ENCODE results near the gene TCEA3.

The TCEA3 gene

DNA sequence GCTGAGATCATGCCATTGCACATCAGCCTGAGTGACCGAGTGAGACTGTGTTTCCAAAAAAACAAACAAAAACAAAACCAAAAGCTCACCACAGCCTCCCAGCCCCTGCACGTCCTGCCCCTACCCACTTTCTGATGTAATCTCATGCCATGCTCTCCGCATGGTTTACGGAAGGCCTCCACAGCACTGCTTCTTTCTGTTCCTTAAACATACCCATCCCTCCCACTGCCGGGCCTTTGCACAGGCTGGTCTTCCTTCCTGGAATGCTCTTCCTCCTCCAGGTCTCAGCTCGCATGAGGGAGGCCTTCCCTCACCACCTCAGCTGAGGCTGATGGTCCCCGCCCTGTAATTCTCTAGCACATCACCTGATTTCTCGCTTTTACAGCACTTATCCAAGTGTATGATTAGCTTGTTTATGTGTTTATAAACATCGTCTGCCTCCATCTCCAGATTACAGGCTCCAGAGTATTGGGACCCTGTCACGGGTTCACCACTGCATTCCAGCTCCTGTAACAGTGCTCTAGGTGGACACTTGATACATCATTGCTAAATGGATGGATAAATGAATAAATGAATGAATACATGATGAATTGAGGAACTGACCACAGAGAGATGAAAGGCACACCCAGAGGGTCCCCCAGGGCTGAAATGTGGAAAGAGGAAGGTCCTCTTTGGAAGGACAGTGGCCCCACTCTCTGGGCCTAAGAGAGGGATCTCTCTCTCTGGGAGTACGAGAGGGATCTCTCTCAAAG is 22.1 kb downstream of the TCEA3 start:
- TF ChIP-seq, protein P1, sequence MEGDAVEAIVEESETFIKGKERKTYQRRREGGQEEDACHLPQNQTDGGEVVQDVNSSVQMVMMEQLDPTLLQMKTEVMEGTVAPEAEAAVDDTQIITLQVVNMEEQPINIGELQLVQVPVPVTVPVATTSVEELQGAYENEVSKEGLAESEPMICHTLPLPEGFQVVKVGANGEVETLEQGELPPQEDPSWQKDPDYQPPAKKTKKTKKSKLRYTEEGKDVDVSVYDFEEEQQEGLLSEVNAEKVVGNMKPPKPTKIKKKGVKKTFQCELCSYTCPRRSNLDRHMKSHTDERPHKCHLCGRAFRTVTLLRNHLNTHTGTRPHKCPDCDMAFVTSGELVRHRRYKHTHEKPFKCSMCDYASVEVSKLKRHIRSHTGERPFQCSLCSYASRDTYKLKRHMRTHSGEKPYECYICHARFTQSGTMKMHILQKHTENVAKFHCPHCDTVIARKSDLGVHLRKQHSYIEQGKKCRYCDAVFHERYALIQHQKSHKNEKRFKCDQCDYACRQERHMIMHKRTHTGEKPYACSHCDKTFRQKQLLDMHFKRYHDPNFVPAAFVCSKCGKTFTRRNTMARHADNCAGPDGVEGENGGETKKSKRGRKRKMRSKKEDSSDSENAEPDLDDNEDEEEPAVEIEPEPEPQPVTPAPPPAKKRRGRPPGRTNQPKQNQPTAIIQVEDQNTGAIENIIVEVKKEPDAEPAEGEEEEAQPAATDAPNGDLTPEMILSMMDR (conservative IDR thresholded peaks at IDR 0.05; ENCODE audit: low read depth, low read length): no peak
- DNase-seq (ENCODE audit: low read depth): no peak
- H3K4me3 ChIP-seq (ENCODE audit: low read length): no peak overlapping the region

DNA sequence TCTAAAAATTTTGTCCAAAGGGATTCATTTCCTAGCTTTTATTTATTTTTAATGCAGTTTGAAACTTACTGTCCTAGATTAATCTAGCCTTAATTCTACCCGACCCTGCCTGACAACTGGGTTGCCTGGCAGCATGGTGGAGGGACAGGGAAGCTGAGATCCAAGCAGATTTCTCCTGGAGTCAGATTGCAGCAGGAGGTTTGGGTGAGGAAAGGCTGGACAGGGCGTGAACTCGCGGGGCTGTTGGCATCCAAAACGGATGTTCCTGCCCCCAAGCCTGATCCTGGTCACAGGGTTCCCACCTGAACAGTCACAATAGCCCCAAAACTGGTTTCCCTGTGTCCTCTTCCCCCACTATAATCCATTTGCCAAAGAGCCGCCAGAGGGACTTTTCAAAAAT is 23.2 kb downstream of the TCEA3 start:
- no peak for DNase-seq (ENCODE audit: low read depth)
- no peak overlapping the region for H3K4me3 ChIP-seq (ENCODE audit: low read length)
- TF ChIP-seq, protein P1 (conservative IDR thresholded peaks at IDR 0.05; ENCODE audit: low read depth, low read length): no peak

DNA sequence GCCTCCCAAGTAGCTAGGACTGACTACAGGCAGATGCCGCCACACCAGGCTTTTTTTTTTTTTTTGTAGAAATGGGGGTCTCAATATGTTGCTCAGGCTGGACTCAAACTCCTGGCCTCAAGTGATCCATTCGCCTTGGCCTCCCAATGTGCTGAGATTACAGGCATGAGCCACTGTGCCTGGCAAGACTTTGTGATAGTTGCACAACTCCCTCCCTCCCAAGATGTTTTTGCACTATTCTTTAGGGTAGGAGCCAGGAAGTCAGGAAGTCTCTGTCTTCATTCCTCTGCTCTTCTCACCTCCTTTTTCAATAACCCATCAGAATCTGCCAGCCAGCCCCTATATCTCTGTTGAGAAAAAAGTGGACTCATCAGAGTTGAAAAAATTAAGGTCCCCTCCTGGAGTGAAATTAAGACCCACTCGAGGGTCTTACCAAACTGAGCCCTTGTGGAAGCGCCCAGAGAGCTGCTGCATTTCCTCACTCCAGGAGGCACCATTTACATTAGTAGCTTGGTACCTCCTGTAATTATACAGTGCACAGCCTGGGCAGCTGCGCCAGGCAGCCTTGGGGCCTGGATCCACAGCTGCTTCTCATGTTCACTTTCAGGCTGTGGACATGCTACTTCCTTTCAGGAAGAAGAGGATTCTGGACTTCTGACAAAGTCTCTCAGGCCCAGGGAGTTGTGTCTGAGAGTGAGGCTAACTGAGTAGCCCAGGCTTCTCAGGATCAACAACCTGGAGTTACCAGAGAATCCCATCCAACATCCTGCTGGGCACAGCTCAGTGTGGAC is 24.0 kb downstream of the TCEA3 start:
- no peak for DNase-seq (ENCODE audit: low read depth)
- no peak overlapping the region for H3K4me3 ChIP-seq (ENCODE audit: low read length)
- TF ChIP-seq, protein P1 (conservative IDR thresholded peaks at IDR 0.05; ENCODE audit: low read depth, low read length): no peak

DNA sequence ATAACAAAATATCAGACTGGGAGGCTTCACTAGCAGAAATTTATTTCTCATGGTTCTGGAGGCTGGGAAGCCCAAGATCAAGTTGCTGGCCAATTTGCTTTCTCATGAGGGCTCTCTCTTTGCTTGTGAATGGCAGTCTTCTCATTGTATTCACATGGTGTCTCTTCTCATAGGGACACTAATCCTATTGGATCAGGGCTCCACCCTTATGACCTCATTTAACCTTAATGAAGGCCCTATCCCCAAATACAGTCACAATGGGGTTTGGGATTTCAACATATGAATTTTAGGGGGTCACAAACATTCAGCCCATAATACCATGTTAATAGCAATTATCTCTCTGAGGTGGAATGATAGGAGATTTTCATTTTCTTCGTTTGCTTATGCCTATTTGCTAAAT is 25.3 kb downstream of the TCEA3 start:
- no peak overlapping the region for H3K4me3 ChIP-seq (ENCODE audit: low read length)
- no peak for DNase-seq (ENCODE audit: low read depth)
- TF ChIP-seq, protein P1 (conservative IDR thresholded peaks at IDR 0.05; ENCODE audit: low read depth, low read length): no peak

DNA sequence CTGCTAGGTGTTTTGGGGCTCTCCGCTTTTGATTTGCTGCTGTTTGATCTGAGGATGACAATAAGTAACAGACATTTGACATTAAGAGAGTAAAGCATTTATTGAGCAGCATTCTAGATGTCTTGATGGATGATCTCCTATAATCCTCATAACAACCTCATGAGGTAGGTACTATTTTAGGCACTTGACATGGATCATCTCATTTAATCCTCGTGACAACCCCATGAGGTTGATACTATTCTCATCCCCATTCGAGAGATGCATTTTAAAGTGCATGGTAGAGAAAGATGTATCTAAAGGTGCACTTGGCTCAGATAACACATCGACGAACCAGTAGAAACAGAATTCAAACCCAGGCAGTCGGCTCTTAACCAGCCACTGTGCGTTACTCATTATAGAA is 26.6 kb downstream of the TCEA3 start:
- H3K4me3 ChIP-seq (ENCODE audit: low read length): no peak overlapping the region
- TF ChIP-seq, protein P1 (conservative IDR thresholded peaks at IDR 0.05; ENCODE audit: low read depth, low read length): no peak
- DNase-seq (ENCODE audit: low read depth): no peak

DNA sequence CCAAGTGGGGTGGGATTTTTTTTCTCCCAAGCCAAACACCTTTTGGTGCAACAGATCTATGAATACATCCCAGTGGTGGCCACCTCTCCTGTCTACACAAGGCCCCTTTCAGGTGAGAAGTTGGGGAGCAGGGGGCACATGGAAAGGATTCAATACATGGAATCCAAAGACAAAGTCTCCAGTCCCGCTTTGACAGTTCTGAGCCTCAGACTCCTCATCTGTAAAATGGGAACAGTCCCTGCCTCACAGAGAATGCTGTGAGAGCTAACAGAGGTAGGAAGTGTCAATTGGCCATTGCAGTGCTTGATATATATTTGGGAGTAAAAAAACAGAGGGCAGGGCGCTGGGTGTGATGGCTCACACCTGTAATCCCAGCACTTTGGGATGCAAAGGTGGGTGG is 28.2 kb downstream of the TCEA3 start:
- no peak for DNase-seq (ENCODE audit: low read depth)
- no peak overlapping the region for H3K4me3 ChIP-seq (ENCODE audit: low read length)
- TF ChIP-seq, protein P1 (conservative IDR thresholded peaks at IDR 0.05; ENCODE audit: low read depth, low read length): no peak

DNA sequence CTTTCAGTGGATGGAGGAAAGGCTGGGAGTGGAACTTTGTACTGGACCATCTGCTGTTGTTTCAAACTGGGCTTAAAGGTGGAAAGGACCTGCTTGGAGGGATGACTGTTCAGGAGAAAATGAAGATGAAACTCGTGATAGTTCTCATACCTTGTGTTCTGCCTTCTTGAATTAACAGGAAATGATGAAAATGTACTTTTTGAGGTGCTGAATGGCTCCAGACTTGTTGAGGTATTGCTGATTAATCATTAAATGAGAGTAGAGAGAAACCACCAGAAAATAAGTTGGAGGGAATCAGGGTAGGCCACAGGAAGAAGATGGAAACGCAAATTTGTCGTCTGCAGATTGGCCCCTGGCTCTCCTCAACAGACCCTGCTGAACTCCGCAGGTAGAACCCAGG is 28.7 kb downstream of the TCEA3 start:
- TF ChIP-seq, protein P1 (conservative IDR thresholded peaks at IDR 0.05; ENCODE audit: low read depth, low read length): no peak
- no peak for DNase-seq (ENCODE audit: low read depth)
- no peak overlapping the region for H3K4me3 ChIP-seq (ENCODE audit: low read length)
